GM06990 (cell line): ENCODE measurements around the gene RIPK4.
"Not testable (repeated sequence)": the region's sequence is repeated elsewhere in the genome, so short reads cannot be mapped to it uniquely, and the experiment has no call there.

Experiments used
- DNase-seq: peaks from one replicate; pipeline ENCODE4 v3.0.0-alpha.2; 2011; ENCODE audit not compliant: insufficient read length; ENCODE audit errors: extremely low read depth
- H3K27me3 ChIP-seq: replicated peaks from 2 replicates; pipeline ENCODE4 v1.6.0; 2011; ENCODE audit warnings: low read length; ENCODE audit not compliant: control insufficient read depth, insufficient read depth
- H3K36me3 ChIP-seq: 2 replicates; pipeline ENCODE4 v1.5.1; 2011; ENCODE audit warnings: low read length; ENCODE audit not compliant: control insufficient read depth, insufficient read depth
- H3K4me3 ChIP-seq: replicated peaks from 2 replicates; pipeline ENCODE4 v1.5.1; 2011; ENCODE audit warnings: low read depth, mild to moderate bottlenecking, control low read depth, low read length
- CTCF ChIP-seq: IDR thresholded peaks from 2 replicates; pipeline ENCODE4 v1.5.1; 2011; ENCODE audit warnings: low read length, control low read depth, mild to moderate bottlenecking, inconsistent platforms; ENCODE audit not compliant: insufficient read depth, poor library complexity, severe bottlenecking

The RIPK4 gene

DNA sequence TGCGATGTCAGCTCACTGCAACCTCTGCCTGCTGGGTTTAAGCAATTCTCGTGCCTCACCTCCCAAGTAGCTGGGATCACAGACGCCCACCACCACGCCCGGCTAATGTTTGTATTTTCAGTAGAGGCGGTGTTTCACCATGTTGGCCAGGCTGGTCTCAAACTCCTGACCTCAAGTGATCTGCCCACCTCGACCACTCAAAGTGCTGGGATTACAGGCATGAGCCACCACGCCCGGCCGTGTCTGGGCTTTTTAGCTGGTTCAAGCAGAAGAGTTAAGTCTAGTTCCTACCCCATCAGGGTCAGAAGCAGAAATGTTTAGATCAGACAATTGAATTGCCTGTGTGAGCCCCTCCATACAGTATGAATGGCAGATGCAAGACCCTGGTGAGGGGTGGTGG, 27.7 kb upstream of the RIPK4 start:
- H3K4me3 ChIP-seq = no peak overlapping the region
- TF ChIP-seq CTCF = no peak
- H3K36me3 ChIP-seq = peaks cover 8% of the 10 kb centered on the region
- H3K27me3 ChIP-seq = no peaks in the 10 kb centered on the region
- no peak for DNase-seq

GRCh38 chr21:41792711-41793110, 25.9 kb upstream of the RIPK4 start:
- TF ChIP-seq CTCF = no peak
- H3K36me3 ChIP-seq = peaks cover 2% of the 10 kb centered on the region; the same call in 1 of the 2 replicates

GRCh38 chr21:41786509-41786987, 19.7 kb upstream of the RIPK4 start:
- no peak for DNase-seq
- Histone ChIP-seq H3K27me3 (no peaks in the 10 kb centered on the region; the same call in 1 of the 2 replicates), H3K36me3 (no peaks in the 10 kb centered on the region), H3K4me3 (no peak overlapping the region)
- TF ChIP-seq CTCF = no peak

More at GRCh38 chr21:41792711-41793110, 25.9 kb upstream of the RIPK4 start:
- no peaks in the 10 kb centered on the region for H3K27me3 ChIP-seq
- no peak for DNase-seq
- H3K4me3 ChIP-seq = no peak overlapping the region

- not testable (repeated sequence) for H3K27me3 ChIP-seq, DNase-seq, H3K36me3 ChIP-seq, H3K4me3 ChIP-seq
Measured at GRCh38 chr21:41785262-41785661, 18.4 kb upstream of the RIPK4 start.

DNA sequence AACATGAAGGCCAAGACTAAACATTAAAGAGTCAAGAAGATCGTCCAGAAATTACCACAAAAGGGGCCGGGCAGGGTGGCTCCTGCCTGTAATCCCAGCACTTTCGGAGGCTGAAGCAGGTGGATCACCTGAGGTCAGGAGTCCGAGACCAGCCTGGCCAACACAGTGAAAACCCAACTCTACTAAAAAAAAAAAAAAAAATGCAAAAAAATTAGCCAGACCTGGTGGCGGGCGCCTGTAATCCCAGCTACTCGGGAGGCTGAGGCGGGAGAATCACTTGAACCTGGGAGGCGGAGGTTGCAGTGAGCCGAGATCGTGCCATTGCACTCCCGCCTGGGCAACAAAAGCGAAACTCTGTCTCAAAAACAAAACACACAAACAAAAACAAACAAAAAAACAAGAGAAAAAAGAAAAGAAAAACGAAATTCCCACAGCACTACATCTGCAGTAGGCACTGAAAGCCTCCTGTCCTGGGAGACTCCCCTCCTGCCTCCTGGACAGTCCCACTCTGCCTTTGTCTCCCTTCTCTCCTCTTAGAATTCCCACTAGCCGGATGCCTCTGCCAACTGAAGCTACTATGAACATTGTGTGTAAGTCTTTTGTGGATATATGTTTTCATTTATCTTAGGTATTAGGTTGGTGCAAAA, 17.7 kb upstream of the RIPK4 start:
- no peak for TF ChIP-seq CTCF
- no peaks in the 10 kb centered on the region; the same call in 1 of the 2 replicates for H3K27me3 ChIP-seq
- DNase-seq = no peak
- no peak overlapping the region for H3K4me3 ChIP-seq
- no peaks in the 10 kb centered on the region for H3K36me3 ChIP-seq

DNA sequence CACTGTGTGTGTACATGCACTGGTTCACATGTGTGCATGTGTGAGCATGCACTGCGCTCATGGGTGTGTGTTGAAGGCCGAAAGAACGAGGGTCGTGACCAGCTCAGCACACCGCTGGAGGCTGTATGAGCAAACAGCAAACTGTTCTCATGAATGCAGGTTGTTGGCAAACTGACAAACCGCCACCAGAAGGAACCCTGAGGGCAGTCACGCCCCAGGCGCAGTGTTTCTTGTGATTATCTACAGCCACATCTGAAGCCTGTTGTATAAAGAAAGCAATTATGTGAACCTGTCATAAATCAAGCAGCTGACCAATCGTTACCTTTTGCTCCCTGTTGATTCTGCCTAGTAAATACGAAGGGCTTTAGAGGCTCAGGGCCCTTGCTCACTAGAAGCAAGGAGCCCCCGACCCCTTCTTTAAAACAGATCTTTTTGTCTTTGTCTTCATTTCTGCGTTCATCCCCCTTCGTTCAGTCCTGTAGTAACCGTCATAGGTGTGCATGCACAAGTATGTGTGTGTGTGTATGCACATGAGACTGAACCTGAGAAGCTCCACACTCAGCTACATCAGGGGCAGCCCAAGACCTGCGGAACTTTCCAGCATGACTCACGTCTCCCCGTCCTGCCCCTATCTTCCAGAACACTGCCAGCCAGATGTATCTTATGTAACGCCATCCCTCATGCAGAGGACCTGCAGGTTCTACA, 16.8 kb upstream of the RIPK4 start:
- Histone ChIP-seq H3K36me3 (no peaks in the 10 kb centered on the region), H3K27me3 (no peaks in the 10 kb centered on the region; the same call in 1 of the 2 replicates), H3K4me3 (no peak overlapping the region)
- TF ChIP-seq CTCF = no peak
- DNase-seq = no peak
